Ishikawa (cell line): Measurements from ENCODE around the gene ADAM10.

Experiments
- CEBPB ChIP-seq: IDR thresholded peaks from 2 replicates; pipeline ENCODE4 v1.6.1; 2012
- CREB1 ChIP-seq: IDR thresholded peaks from 2 replicates; pipeline ENCODE4 v1.6.1; 2012; ENCODE audit warnings: low read depth
- EGR1 ChIP-seq: IDR thresholded peaks from 2 replicates; pipeline ENCODE4 v1.6.1; 2012
- EP300 ChIP-seq: IDR thresholded peaks from 2 replicates; pipeline ENCODE4 v1.6.1; 2012; ENCODE audit warnings: borderline replicate concordance
- FOXM1 ChIP-seq: IDR thresholded peaks from 2 replicates; pipeline ENCODE4 v1.6.1; 2012; ENCODE audit warnings: low read depth, borderline replicate concordance
- MAX ChIP-seq: IDR thresholded peaks from 2 replicates; pipeline ENCODE4 v1.6.1; 2012
- NFIC ChIP-seq: IDR thresholded peaks from 2 replicates; pipeline ENCODE4 v1.6.1; 2012
- RAD21 ChIP-seq: IDR thresholded peaks from 2 replicates; pipeline ENCODE4 v1.6.1; 2012; ENCODE audit warnings: low read depth
- REST ChIP-seq: IDR thresholded peaks from 2 replicates; pipeline ENCODE4 v1.6.1; 2012; ENCODE audit warnings: low read depth, mild to moderate bottlenecking
- TAF1 ChIP-seq: IDR thresholded peaks from 2 replicates; pipeline ENCODE4 v1.6.1; 2012; ENCODE audit warnings: low read depth, mild to moderate bottlenecking
- TCF12 ChIP-seq: IDR thresholded peaks from 2 replicates; pipeline ENCODE4 v1.6.1; 2012; ENCODE audit warnings: low read depth
- TEAD4 ChIP-seq: IDR thresholded peaks from 2 replicates; pipeline ENCODE4 v1.6.1; 2012
- USF1 ChIP-seq: IDR thresholded peaks from 2 replicates; pipeline ENCODE4 v1.6.1; 2012
- YY1 ChIP-seq: IDR thresholded peaks from 2 replicates; pipeline ENCODE4 v1.6.1; 2012; ENCODE audit warnings: low read depth
- ZBTB7A ChIP-seq: IDR thresholded peaks from 2 replicates; pipeline ENCODE4 v1.6.1; 2012; ENCODE audit warnings: low read depth

ADAM10 gene

GRCh38 chr15:58650102-58650501, 99.4 kb downstream of the ADAM10 start:
- no peak for TF ChIP-seq ZBTB7A

GRCh38 chr15:58649175-58649574, 100.3 kb downstream of the ADAM10 start:
- TF ChIP-seq NFIC (no peak), TAF1 (no peak), USF1 (no peak), CEBPB (no peak), EGR1 (no peak), REST (no peak), TCF12 (no peak), FOXM1 (no peak), MAX (no peak), EP300 (no peak), YY1 (no peak), RAD21 (no peak), CREB1 (no peak), TEAD4 (no peak), ZBTB7A (no peak)

DNA sequence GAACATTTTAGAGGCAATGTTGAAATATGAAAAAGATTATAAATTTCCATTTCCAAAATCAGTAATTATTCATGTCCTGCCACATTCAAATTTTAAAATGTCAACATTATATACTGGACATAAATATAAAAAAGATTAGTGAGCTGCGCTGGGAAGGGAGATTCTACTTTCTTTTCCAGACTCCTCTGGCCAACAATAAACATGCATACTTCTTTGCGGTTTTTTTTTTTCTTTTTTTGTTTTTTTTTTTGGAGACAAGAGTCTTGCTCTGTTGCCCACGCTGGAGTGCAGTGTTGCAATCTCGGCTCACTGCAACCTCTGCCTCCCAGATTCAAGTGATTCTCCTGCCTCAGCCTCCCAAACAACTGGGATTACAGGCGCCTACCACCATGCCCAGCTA, 105.5 kb downstream of the ADAM10 start:
- TF ChIP-seq NFIC (no peak), RAD21 (no peak)

DNA sequence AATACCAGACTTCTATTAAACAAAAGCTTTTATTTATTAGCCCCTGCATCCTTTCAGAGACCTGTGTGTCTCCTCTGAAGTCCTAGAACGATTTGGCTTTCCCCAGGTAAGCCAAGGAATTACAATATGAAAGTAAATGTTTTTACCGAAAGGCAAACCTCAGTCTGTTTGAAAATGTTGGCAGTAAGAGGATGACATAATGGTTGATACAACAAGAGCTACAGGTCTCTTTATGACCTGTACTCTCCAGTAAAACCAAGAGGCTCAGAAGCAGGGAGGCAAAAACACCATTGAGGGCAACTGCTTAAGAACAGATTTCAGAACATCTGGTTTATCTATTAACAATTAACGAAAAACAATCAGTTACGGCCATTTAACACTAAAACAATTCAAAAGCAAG, 107.8 kb downstream of the ADAM10 start:
- TF ChIP-seq YY1 = no peak
- TF ChIP-seq USF1 = no peak
- TF ChIP-seq EP300 = no peak
- TF ChIP-seq ZBTB7A = no peak
- no peak for TF ChIP-seq RAD21
- TF ChIP-seq FOXM1 = no peak
- no peak for TF ChIP-seq NFIC
- TF ChIP-seq CEBPB = no peak
- TF ChIP-seq CREB1 = no peak
- no peak for TF ChIP-seq EGR1
- no peak for TF ChIP-seq TCF12

DNA sequence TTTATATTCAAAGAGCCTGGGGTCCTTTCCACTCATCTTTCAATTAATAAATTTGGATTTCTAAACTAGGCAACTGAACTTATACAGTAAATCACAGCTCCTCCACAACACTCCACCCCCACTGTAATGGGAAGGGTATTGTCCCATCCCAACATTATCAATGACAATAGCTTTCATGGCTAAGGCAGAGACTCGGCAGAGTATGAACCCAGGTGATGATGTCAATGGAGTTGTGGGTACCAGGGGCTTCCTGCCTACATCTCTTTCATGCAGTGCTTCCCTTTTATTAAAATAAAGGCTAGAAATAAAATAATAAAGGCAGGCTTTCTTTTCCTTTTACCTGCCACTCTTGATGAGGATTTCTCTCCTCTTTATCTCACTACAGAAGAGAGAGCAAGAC, 109.5 kb downstream of the ADAM10 start:
- no peak for TF ChIP-seq FOXM1
- TF ChIP-seq TEAD4 = no peak
- TF ChIP-seq USF1 = no peak
- TF ChIP-seq NFIC = no peak
- no peak for TF ChIP-seq RAD21
- TF ChIP-seq TCF12 = no peak
- TF ChIP-seq CREB1 = no peak

DNA sequence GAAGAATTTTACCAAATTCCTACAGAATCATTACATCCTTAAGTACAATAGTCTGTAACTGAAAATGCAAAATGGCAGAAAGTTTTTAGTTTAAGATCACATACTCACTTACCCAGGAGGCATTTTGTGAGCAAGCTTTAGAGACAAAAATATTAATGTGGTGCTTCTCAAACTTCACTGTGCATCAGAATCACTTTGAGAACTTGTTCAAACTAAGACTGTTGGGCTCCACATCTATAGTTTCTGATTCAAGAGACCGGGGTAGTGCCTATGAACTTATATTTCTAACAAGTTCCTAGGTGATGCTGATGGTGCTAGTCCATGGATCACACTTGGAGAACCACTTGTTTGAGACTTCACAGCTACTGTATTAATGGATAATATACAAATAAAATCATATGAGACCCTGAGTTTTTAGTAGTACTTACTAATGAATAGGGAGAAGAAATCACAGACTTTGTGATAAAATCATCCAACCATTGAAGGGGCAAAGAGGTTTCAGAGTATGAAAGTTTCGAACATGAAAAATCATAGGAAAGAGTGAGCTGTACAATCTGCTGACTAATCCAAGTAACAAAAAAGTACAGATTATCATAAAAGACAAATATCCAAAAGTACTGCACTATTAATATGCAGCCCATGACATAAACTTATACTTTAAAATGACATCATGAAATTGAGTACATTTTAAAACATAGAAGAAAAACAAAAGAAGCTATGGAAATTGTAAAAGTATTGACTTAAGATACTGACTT, 110.3 kb downstream of the ADAM10 start:
- no peak for TF ChIP-seq TCF12
- TF ChIP-seq RAD21 = no peak
- no peak for TF ChIP-seq USF1
- TF ChIP-seq FOXM1 = no peak
- no peak for TF ChIP-seq CREB1
- no peak for TF ChIP-seq EP300
- TF ChIP-seq CEBPB = no peak
- TF ChIP-seq YY1 = no peak
- no peak for TF ChIP-seq EGR1
- TF ChIP-seq TAF1 = no peak
- no peak for TF ChIP-seq REST
- no peak for TF ChIP-seq MAX
- no peak for TF ChIP-seq NFIC
- TF ChIP-seq ZBTB7A = no peak

- no peak for TF ChIP-seq ZBTB7A
- no peak for TF ChIP-seq RAD21
- TF ChIP-seq TAF1 = no peak
- TF ChIP-seq NFIC = no peak
- TF ChIP-seq FOXM1 = no peak
Observed at GRCh38 chr15:58632789-58633188, 116.7 kb downstream of the ADAM10 start.
